ENCODE results near the gene EVC2. TPM values are rescaled to one million over a fixed set of nuclear protein-coding genes. Genes with fewer than 3 reads are reported as not detected.
A peak's percentile ranks its signal among the peaks of the same experiment; 100 is the strongest.

The EVC2 gene
- polyA plus RNA-seq, 1 donor from 2014 or later: 0.27 TPM

- H2AFZ ChIP-seq (ENCODE audit: low read depth, low read length): no peak overlapping the region
- peaks cover 6% of the 10 kb centered on the region for H3K9me3 ChIP-seq (ENCODE audit: low read length)
- no peaks in the 10 kb centered on the region for H3K36me3 ChIP-seq (ENCODE audit: insufficient read depth, low read length)
- H4K20me1 ChIP-seq (ENCODE audit: insufficient read depth): no peaks in the 10 kb centered on the region
- H3K9ac ChIP-seq (ENCODE audit: low read length): peak overlapping the region; percentile 6
- no peak overlapping the region for H3K4me3 ChIP-seq (ENCODE audit: low read length)
- TF ChIP-seq EZH2 (IDR thresholded peaks at IDR 0.05; ENCODE audit: borderline replicate concordance, insufficient read depth, low read length, poor library complexity, severe bottlenecking) (no peak), CTCF (IDR thresholded peaks at IDR 0.05; ENCODE audit: poor library complexity, severe bottlenecking) (peak; percentile 47), POLR2AphosphoS5 (IDR thresholded peaks at IDR 0.05) (no peak), SMC3 (conservative IDR thresholded peaks at IDR 0.05; ENCODE audit: poor library complexity) (peak; percentile 56), REST (IDR thresholded peaks at IDR 0.05; ENCODE audit: borderline replicate concordance) (no peak), RAD21 (conservative IDR thresholded peaks at IDR 0.05) (peak; percentile 57), TAF1 (IDR thresholded peaks at IDR 0.05; ENCODE audit: low read depth) (no peak), MXI1 (conservative IDR thresholded peaks at IDR 0.05; ENCODE audit: poor library complexity, severe bottlenecking) (no peak), EP300 (conservative IDR thresholded peaks at IDR 0.05; ENCODE audit: poor library complexity, severe bottlenecking) (no peak)
- H3K4me2 ChIP-seq (ENCODE audit: low read length): no peak overlapping the region
- no peaks in the 10 kb centered on the region for H3K79me2 ChIP-seq (replicated peaks; ENCODE audit: insufficient read depth, low read length)
- H3K9me2 ChIP-seq (ENCODE audit: insufficient read depth, low read length): no peaks in the 10 kb centered on the region
- peak overlapping the region; percentile 38 for H3K27ac ChIP-seq (ENCODE audit: low read length)
- no peaks in the 10 kb centered on the region for H3K27me3 ChIP-seq (ENCODE audit: insufficient read depth, low read depth, low read length)
- H3F3A ChIP-seq (ENCODE audit: insufficient read depth, low read length, poor library complexity, severe bottlenecking): no peaks in the 10 kb centered on the region
Observed at GRCh38 chr4:5719350-5720055, 11.1 kb upstream of the EVC2 start.

- Histone ChIP-seq H3K9ac (ENCODE audit: low read length) (no peak overlapping the region), H3K27ac (ENCODE audit: low read length) (no peak overlapping the region), H3K27me3 (ENCODE audit: insufficient read depth, low read depth, low read length) (no peaks in the 10 kb centered on the region), H2AFZ (ENCODE audit: low read depth, low read length) (no peak overlapping the region), H3K36me3 (ENCODE audit: insufficient read depth, low read length) (no peaks in the 10 kb centered on the region), H3K4me2 (ENCODE audit: low read length) (no peak overlapping the region), H3K9me3 (ENCODE audit: low read length) (peaks cover 6% of the 10 kb centered on the region), H3F3A (ENCODE audit: insufficient read depth, low read length, poor library complexity, severe bottlenecking) (no peaks in the 10 kb centered on the region), H3K9me2 (ENCODE audit: insufficient read depth, low read length) (no peaks in the 10 kb centered on the region), H3K79me2 (replicated peaks; ENCODE audit: insufficient read depth, low read length) (no peaks in the 10 kb centered on the region), H4K20me1 (ENCODE audit: insufficient read depth) (no peaks in the 10 kb centered on the region), H3K4me3 (ENCODE audit: low read length) (no peak overlapping the region)
- TF ChIP-seq RAD21 (conservative IDR thresholded peaks at IDR 0.05) (no peak), SMC3 (conservative IDR thresholded peaks at IDR 0.05; ENCODE audit: poor library complexity) (no peak), CTCF (IDR thresholded peaks at IDR 0.05; ENCODE audit: poor library complexity, severe bottlenecking) (no peak), EZH2 (IDR thresholded peaks at IDR 0.05; ENCODE audit: borderline replicate concordance, insufficient read depth, low read length, poor library complexity, severe bottlenecking) (no peak), POLR2AphosphoS5 (IDR thresholded peaks at IDR 0.05) (no peak), REST (IDR thresholded peaks at IDR 0.05; ENCODE audit: borderline replicate concordance) (no peak), MXI1 (conservative IDR thresholded peaks at IDR 0.05; ENCODE audit: poor library complexity, severe bottlenecking) (no peak), TAF1 (IDR thresholded peaks at IDR 0.05; ENCODE audit: low read depth) (no peak), EP300 (conservative IDR thresholded peaks at IDR 0.05; ENCODE audit: poor library complexity, severe bottlenecking) (no peak)
Observed at GRCh38 chr4:5718411-5718810, 10.1 kb upstream of the EVC2 start.
